Nucleus accumbens (tissue), 56 donors: ENCODE measurements around the gene DDT.
A peak's percentile ranks its signal among the peaks of the same experiment; 100 is the strongest.
"Not testable (repeated sequence)": the region's sequence is repeated elsewhere in the genome, so short reads cannot be mapped to it uniquely, and the experiment has no call there.

Source experiments
- DNase-seq, 56 donors: peaks; one replicate each; lab custom pipeline; 2025; lab: John Stamatoyannopoulos, UW

Gene DDT

DNA sequence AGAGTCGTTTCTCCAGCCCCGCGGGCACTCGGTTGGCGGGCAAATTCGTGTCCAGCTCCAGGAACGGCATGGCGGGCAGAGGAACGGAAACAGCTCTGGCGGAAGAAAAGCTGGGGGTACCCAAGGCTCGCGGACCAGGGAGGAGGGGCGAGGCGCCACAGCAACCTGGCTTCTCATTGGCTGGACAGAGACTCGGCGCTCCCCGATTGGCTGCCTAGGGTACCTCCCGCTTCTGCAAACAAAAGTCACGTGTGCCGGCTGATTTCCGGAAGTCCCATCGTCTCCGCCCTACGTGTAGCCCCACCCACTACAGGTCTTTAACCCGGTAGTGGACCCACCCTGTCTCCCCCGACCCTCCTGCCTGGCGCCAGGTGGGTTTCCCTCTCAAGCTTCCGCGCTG is at the start of gene DDT:
Gene DDT (minus strand): TSS at position 97 of the 400 bp plus-strand sequence. CDS start 27 bp downstream, at position 70.
- not testable (repeated sequence) for DNase-seq

DNA sequence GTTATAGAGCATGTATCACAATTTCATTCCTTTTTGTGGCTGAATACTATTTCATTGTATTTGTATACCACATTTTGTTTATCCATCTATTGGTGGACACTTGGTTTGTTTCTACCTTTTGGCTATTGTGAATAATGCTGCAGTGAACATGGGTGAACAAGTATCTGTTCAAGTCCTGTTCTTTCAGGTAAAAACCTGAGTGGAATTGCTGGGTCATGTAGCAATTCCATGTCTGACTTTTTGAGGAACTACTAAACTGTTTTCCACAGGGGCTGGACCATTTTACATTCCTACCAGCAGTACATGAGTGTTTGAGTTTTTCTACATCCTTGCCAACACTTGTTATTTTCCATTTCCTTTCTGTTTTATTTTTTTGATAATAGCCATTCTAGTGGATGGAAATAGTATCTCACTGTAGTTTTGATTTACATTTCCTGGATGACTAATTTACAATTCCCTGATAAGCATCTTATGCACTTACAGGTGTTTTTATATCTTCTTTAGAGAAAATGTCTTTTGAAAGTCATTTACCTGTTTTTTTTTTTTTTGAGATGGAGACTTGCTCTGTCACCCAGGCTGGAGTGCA is 49.1 kb upstream of the DDT start:
- DNase-seq, result no peak

DNA sequence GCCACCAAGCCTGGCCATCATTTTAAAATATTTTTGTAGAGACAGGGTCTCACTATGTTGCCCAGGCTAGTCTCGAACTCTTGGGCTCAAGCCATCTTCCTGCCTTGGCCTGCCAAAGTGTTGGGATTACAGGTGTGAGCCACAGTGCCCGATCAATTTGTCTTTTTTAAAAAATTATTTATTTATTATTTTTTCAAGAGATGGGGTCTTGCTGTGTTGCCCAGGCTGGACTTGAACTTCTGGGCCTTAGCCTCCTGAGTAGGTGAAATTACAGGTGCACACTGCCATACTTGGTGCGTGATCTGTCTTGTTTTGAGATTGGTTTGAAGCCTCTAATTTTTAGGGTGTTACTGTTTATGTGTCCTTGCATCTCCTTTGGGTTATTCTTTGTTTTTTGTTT is 47.1 kb upstream of the DDT start:
- DNase-seq, result no peak

DNA sequence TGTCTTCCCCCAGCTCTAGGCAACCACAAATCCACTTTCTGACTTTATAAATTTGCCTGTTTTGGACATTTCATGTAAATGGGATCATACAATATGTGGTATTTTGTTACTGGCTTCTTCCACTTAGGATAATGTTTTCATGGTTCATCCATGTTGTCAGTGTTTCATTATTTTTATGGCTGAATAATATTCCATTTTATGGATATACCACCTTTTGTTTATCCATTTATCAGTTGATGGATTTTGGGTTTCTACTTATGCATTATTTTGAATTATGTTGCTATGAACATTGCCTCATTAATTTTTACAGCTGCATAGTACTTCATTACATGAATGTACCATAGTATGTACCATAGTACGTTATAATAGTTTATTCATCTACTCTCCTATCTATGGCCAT is 41.9 kb upstream of the DDT start:
- no peak for DNase-seq

DNA sequence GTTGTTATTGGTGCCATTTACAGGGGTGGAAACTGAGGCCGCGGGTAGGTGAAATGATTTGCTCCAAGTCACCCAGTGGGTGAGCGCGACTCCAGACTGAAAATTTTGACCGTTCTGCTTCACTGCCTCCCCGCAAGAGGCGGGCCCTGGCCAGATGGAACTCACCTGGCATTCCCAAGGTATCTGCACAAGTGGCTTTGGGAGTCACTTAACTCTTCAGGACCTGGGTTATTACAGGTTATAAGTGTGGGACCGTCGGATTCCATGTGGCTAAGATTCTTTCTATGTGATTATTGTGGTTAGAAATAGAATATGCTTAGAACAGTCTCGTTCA is 37.5 kb upstream of the DDT start:
- DNase-seq, result no peak

DNA sequence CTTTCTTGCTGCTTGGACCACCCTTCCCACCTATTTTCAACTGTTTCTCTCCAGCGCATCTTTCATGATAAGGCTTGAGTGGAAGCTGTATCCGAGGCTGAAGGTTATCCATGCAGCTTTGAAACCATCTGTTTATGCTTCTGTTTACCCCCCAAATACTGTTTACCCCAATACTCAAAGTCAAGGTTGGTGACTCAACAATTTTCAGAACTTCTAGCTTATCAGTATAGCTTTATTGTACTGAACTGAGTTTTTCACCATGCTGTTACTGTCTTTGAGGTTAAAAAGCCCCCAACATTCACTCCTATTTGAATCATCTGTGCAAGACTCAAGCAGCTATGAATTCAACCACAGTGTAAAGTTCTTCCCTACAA is 35.8 kb upstream of the DDT start:
- no peak for DNase-seq

- DNase-seq, result no peak
Measured at GRCh38 chr22:24009227-24010017, 35.2 kb upstream of the DDT start.

- no peak for DNase-seq
Measured at GRCh38 chr22:24008381-24009226, 34.4 kb upstream of the DDT start.

DNA sequence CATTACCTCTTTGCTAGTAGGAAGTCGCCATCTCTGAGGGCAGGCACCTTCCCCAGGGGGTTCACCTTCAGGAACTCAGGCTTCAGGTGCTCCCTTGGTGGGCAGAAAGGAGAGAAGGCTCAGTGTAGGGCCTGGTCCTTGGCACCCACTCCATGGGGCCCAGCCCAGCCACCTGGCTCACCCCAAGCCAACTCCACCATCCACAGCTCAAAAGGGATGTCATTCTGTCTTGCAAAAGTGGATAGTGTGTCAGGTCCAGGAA is 33.7 kb upstream of the DDT start:
- DNase-seq, result no peak

GRCh38 chr22:24007253-24008021 is 33.2 kb upstream of the DDT start:
- DNase-seq, result no peak

DNA sequence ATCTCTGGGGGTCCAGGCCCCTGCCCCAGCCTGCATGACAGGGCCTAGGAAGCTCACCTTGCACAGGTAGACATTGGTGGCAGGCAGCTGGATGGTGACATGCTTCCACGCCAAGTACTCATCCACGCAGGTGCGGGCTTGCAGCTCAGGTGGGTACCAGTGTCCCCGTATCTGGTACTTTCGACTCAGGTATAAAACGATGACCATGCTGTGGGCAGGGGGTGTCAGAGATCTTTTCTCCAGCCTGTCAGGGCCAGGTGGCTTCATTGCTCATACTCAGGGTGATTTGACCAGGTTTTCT is 32.6 kb upstream of the DDT start:
- no peak for DNase-seq

GRCh38 chr22:24006207-24006913 is 32.1 kb upstream of the DDT start:
- no peak for DNase-seq

DNA sequence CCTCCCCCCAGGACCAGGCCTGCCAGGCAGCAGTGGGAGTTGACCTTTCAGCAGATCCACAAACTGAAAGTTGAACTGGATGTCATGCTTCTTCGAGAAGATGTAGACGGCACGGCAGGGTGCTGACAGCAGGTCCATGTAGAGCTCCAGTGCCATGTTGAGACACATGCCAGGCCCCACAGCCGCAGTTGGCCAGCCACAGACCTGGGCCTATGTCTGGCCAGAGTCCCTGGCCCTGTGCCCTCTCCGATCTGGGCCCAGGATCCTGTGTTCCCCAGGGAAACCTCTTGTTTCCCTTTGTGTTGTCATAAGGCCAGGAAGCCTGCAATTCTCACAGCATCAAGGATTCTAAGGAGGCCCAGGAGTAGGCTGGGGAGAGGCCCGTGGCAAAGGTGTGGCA is 31.0 kb upstream of the DDT start, which contains the start of gene GSTT4:
Gene GSTT4 (minus strand): TSS at position 253 of the 400 bp plus-strand sequence. CDS start 97 bp downstream, at position 156.
- DNase-seq, result peak in 6 of 56 donors; percentile 7 to 48 (median 28)

- DNase-seq, result no peak
Measured at GRCh38 chr22:24003887-24004286, 29.6 kb upstream of the DDT start.

GRCh38 chr22:24002851-24003250 is 28.6 kb upstream of the DDT start:
- no peak for DNase-seq

DNA sequence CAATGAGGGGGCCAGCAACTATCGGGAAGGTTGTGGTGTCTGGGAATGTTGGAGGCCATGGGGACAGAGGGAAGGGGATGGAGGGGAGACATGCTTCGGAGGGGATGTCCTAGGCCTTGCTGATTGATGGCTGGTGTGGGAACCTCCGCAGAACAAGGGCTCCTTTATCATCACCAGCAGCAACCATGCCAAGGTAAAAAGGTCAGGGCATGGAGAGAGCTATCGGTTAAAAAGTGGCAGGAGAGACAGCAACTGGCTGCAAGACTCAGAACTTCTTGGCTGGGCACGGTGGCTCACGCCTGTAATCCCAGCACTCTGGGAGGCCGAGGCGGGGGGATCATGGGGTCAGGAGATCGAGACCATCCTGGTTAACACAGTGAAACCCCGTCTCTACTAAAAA is 28.0 kb upstream of the DDT start:
- DNase-seq, result no peak

- no peak for DNase-seq
Measured at GRCh38 chr22:24001314-24001713, 27.1 kb upstream of the DDT start.

DNA sequence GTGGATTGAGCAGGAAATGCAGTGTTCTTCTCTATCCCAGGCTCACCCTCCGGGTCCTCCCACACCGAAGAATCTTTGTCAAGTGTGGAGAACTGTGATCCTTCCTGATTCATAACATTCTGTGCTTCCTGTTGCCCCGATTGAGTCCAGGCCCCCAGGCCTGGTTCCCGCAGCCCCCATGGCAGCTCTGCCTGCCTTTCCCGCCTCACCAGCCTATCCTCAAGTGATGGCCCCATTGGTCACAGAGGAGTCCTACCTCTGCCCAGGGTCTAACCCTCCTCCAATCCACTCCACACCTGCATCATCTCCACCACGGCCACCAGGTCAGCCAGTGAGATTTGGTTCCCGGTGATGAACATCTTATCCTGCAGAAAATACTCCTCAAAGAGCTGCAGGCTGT is 25.5 kb upstream of the DDT start:
- not testable (repeated sequence) for DNase-seq

- no peak for DNase-seq
Measured at GRCh38 chr22:23997092-23997491, 22.9 kb upstream of the DDT start.

DNA sequence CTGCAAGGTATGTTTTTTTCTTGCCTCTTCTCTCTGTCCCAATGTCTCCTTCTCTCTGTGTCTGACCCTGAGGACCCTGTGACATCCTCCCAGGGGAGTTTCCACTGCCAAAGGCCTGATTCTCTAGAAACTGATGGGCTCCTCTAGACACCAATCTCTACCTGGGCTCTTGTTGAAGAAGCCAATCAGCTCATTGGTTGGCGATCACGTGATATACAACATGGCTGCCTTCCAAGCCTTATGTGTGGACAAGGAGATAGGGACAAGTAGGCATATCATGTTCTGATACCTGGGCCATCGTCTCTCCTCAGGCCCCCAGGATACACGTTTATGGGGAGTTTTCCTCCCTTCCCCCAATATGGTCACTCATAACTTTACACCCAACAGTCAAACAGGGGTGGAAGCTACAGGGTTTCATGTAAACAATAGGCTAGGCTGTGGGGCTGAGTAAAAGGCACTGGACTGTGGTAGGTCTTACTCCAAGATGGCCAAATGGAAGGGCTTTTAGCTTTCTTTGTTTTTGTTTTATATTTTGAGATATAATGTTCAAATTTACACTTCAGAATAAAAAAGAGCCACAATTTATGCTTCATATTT is 19.4 kb upstream of the DDT start:
- DNase-seq, result not testable (repeated sequence)
